Brain microvascular endothelial cell (primary cell): Measurements from ENCODE around the gene BEGAIN.

ENCODE experiments used
- DNase-seq: peaks from one replicate; pipeline ENCODE4 v3.0.0-alpha.2; 2020
- H3K27ac ChIP-seq: fragments of 250-450 bp; sonication (Bioruptor Pico); 2 replicates; pipeline ENCODE4 v1.5.1; 2020; ENCODE audit warnings: mild to moderate bottlenecking, moderate library complexity
- H3K27me3 ChIP-seq: fragments of 250-450 bp; sonication (Bioruptor Pico); replicated peaks from 2 replicates; pipeline ENCODE4 v1.5.1; 2020; ENCODE audit warnings: mild to moderate bottlenecking
- H3K36me3 ChIP-seq: fragments of 250-450 bp; sonication (Bioruptor Pico); replicated peaks from 2 replicates; pipeline ENCODE4 v1.5.1; 2020; ENCODE audit warnings: mild to moderate bottlenecking
- H3K4me3 ChIP-seq: 2 replicates; pipeline ENCODE4 v1.5.1; 2011; ENCODE audit warnings: low read depth, mild to moderate bottlenecking, control low read depth, low read length, moderate library complexity
- CTCF ChIP-seq: IDR thresholded peaks from 2 replicates; pipeline ENCODE4 v1.5.1; 2011; ENCODE audit warnings: low read depth, mild to moderate bottlenecking, moderate library complexity, low read length, control low read depth, inconsistent platforms; ENCODE audit errors: missing control alignments
- in situ Hi-C: cut with HindIII; loops from 2 replicates; pipeline ENCODE4 v1.10.0; 2017; ENCODE audit warnings: low sequenced_read_pairs, low pct_ligation_motif_present

BEGAIN gene

GRCh38 chr14:100547633-100548294, 39.5 kb downstream of the BEGAIN start:
- H3K27ac ChIP-seq: no peak overlapping the region
- in situ Hi-C loops: no loop called here
- DNase-seq: peak; percentile 3

GRCh38 chr14:100546051-100546443, 41.2 kb downstream of the BEGAIN start:
- H3K27ac ChIP-seq: no peak overlapping the region
- no peak overlapping the region for H3K4me3 ChIP-seq
- H3K36me3 ChIP-seq: no peaks in the 10 kb centered on the region
- no peak for TF ChIP-seq CTCF
- DNase-seq: no peak
- no peaks in the 10 kb centered on the region for H3K27me3 ChIP-seq
- in situ Hi-C loops: no loop called here

More at GRCh38 chr14:100547633-100548294, 39.5 kb downstream of the BEGAIN start:
- Histone ChIP-seq H3K4me3 (no peak overlapping the region), H3K36me3 (no peaks in the 10 kb centered on the region), H3K27me3 (no peaks in the 10 kb centered on the region)
- no peak for TF ChIP-seq CTCF

GRCh38 chr14:100545359-100545758, 41.9 kb downstream of the BEGAIN start:
- in situ Hi-C loops: no loop called here
- DNase-seq: no peak
- Histone ChIP-seq H3K27ac (no peak overlapping the region), H3K36me3 (no peaks in the 10 kb centered on the region), H3K4me3 (no peak overlapping the region), H3K27me3 (no peaks in the 10 kb centered on the region)
- TF ChIP-seq CTCF: no peak

- no peak for TF ChIP-seq CTCF
- in situ Hi-C loops: no loop called here
- no peaks in the 10 kb centered on the region for H3K27me3 ChIP-seq
Measured at GRCh38 chr14:100544506-100545141, 42.6 kb downstream of the BEGAIN start.

GRCh38 chr14:100543471-100544455, 43.5 kb downstream of the BEGAIN start:
- in situ Hi-C loops: no loop called here
- H3K36me3 ChIP-seq: no peaks in the 10 kb centered on the region
- TF ChIP-seq CTCF: no peak
- H3K4me3 ChIP-seq: no peak overlapping the region
- DNase-seq: no peak
- no peak overlapping the region for H3K27ac ChIP-seq
- no peaks in the 10 kb centered on the region for H3K27me3 ChIP-seq

More at GRCh38 chr14:100544506-100545141, 42.6 kb downstream of the BEGAIN start:
- DNase-seq: no peak
- Histone ChIP-seq H3K4me3 (no peak overlapping the region), H3K36me3 (no peaks in the 10 kb centered on the region), H3K27ac (no peak overlapping the region)
